Kidney (tissue), 14 donors: ENCODE results near the gene U2SURP. TPM values are rescaled to one million over a fixed set of nuclear protein-coding genes. Genes with fewer than 3 reads are reported as not detected.

Experiments
- DNase-seq, 5 donors: peaks; one replicate each; pipeline ENCODE4 v3.0.0-alpha.2; 2013 to 2020
- FAIRE-seq: peaks from 2 replicates; lab custom pipeline; 2012; peaks lifted over from hg19 to GRCh38; lab: Jason Lieb, UNC
- H3K27ac ChIP-seq, 2 donors: one replicate each; pipeline ENCODE4 v1.7.0; 2013; ENCODE audit warnings: low read depth in 2 of 2, low read length in 2 of 2, inconsistent platforms in 1 of 2
- H3K27me3 ChIP-seq: one replicate; pipeline ENCODE4 v1.7.1; 2013; ENCODE audit warnings: low read length, inconsistent platforms; ENCODE audit not compliant: control insufficient read depth, insufficient read depth
- H3K36me3 ChIP-seq, 3 donors: one replicate each; pipeline versions ENCODE4 v1.7.0 to v1.7.1; 2013; ENCODE audit warnings: low read length in 3 of 3, control low read depth in 1 of 3, inconsistent platforms in 1 of 3; ENCODE audit not compliant: insufficient read depth in 3 of 3, control insufficient read depth in 2 of 3
- H3K4me1 ChIP-seq, 3 donors: one replicate each; pipeline versions ENCODE4 v1.7.0 to v1.7.1; 2013; ENCODE audit warnings: low read length in 3 of 3, inconsistent platforms in 1 of 3, low read depth in 1 of 3; ENCODE audit not compliant: control insufficient read depth in 2 of 3, insufficient read depth in 2 of 3
- H3K4me3 ChIP-seq, 3 donors: one replicate each; pipeline versions ENCODE4 v1.7.0 to v1.8.1; 2013; ENCODE audit warnings: low read length in 3 of 3, control low read depth in 1 of 3, inconsistent platforms in 1 of 3
- H3K9ac ChIP-seq, 3 donors: one replicate each; pipeline versions ENCODE4 v1.7.0 to v1.7.1; 2013; ENCODE audit warnings: low read length in 3 of 3, control low read depth in 1 of 3, inconsistent platforms in 1 of 3
- H3K9me3 ChIP-seq, 3 donors: one replicate each; pipeline versions ENCODE4 v1.7.0 to v1.7.1; 2013; ENCODE audit warnings: low read length in 3 of 3, control low read depth in 1 of 3, inconsistent platforms in 1 of 3; ENCODE audit not compliant: control insufficient read depth in 2 of 3, insufficient read depth in 1 of 3
- CTCF ChIP-seq: IDR thresholded peaks from 3 replicates; pipeline ENCODE4 v1.5.1; 2012; ENCODE audit warnings: mild to moderate bottlenecking, moderate library complexity, borderline replicate concordance; ENCODE audit not compliant: insufficient read depth; ENCODE audit errors: extremely low read depth
- intact Hi-C: fragments of 100-400 bp; cut with DNase I; formaldehyde crosslinking; loops from one replicate; pipeline ENCODE4 v1.11.1; 2022
- polyA plus RNA-seq: library from polyadenylated mRNA; stranded (reverse); fragments of 350-450 nt; fragmentation: Illumina TruSeq; extraction: RNeasy Lipid Tissue Mini Kit (QIAGEN cat#74804); gene quantifications from one replicate; pipeline ENCODE4 v1.2.3, GENCODE V29; 2014; ENCODE audit warnings: low read depth, low replicate concordance; ENCODE audit not compliant: insufficient read depth
- total RNA-seq: library from RNA; stranded (reverse); fragmentation: NEBNext Ultra II Directional; extraction: Animal tissue kit (Norgen Biotek cat#: 25700); gene quantifications from one replicate; pipeline ENCODE4 v1.2.1, GENCODE V29; 2021
- donor health status: control.
- donor health status: control.
- donor health status: control.
- donor health status: control.
- donor health status: control.
- donor health status: DM: yes; HTN: yes; CAD: no.
- donor health status: Normal renal cell carcinoma (clear cell type).

Gene U2SURP
- total and polyA plus RNA-seq, 2 donors from 2014 or later, result 23.0 to 97.7 TPM

GRCh38 chr3:143098032-143098764 lies 96.8 kb downstream of the U2SURP start:
- H3K27ac ChIP-seq, result no peak overlapping the region
- H3K4me3 ChIP-seq, result no peak overlapping the region
- intact Hi-C loops, result no loop called here
- H3K27me3 ChIP-seq, result no peaks in the 10 kb centered on the region
- H3K4me1 ChIP-seq, result no peaks in the 10 kb centered on the region
- H3K36me3 ChIP-seq, result no peaks in the 10 kb centered on the region
- DNase-seq (no peak), FAIRE-seq (no peak)
- no peaks in the 10 kb centered on the region for H3K9me3 ChIP-seq
- no peak for TF ChIP-seq CTCF
- no peak overlapping the region for H3K9ac ChIP-seq

- no peak for FAIRE-seq
- no peak for DNase-seq
- H3K36me3 ChIP-seq, result no peaks in the 10 kb centered on the region
- no peak for TF ChIP-seq CTCF
- H3K9me3 ChIP-seq, result peaks cover 0 to 2% (median 0%) of the 10 kb centered on the region in 3 donors
- intact Hi-C loops, result no loop called here
- no peak overlapping the region for H3K9ac ChIP-seq
- H3K4me3 ChIP-seq, result no peak overlapping the region
- H3K27ac ChIP-seq, result no peak overlapping the region
- no peaks in the 10 kb centered on the region for H3K27me3 ChIP-seq
- H3K4me1 ChIP-seq, result no peaks in the 10 kb centered on the region
Observed at GRCh38 chr3:143099210-143099609, 97.8 kb downstream of the U2SURP start.

GRCh38 chr3:143099690-143100089 lies 98.3 kb downstream of the U2SURP start:
- no peaks in the 10 kb centered on the region for H3K27me3 ChIP-seq
- no peaks in the 10 kb centered on the region for H3K4me1 ChIP-seq
- H3K4me3 ChIP-seq, result no peak overlapping the region
- no peak overlapping the region for H3K9ac ChIP-seq
- H3K27ac ChIP-seq, result no peak overlapping the region
- intact Hi-C loops, result no loop called here
- FAIRE-seq, result no peak
- H3K36me3 ChIP-seq, result no peaks in the 10 kb centered on the region
- DNase-seq, result no peak
- H3K9me3 ChIP-seq, result peaks cover 0 to 2% (median 0%) of the 10 kb centered on the region in 3 donors
- no peak for TF ChIP-seq CTCF
